Stomach (tissue), 4 donors: ENCODE data around the gene CCDC167.

ENCODE experiments used
- CTCF ChIP-seq, 7 experiments: fragments of 450-650 bp in 4 of 7; fragments of 200-600 bp in 3 of 7; sonication (generic) in 3 of 7; IDR thresholded peaks; one replicate each; pipeline ENCODE4 v1.5.1; 2016 to 2019; ENCODE audit warnings: antibody characterized with exemption in 7 of 7, control low read depth in 2 of 7, mild to moderate bottlenecking in 1 of 7
- EP300 ChIP-seq: sonication (generic); formaldehyde crosslinking; IDR thresholded peaks from one replicate; pipeline ENCODE4 v1.6.1; 2017; ENCODE audit warnings: antibody characterized with exemption
- POLR2AphosphoS5 ChIP-seq, 3 donors: sonication (generic); formaldehyde crosslinking; IDR thresholded peaks; one replicate each; pipeline ENCODE4 v1.6.1; 2016; ENCODE audit warnings: antibody characterized with exemption in 3 of 3

GRCh38 chr6:37536491-37537190 is 36.9 kb upstream of the CCDC167 start:
- TF ChIP-seq POLR2AphosphoS5 (IDR thresholded peaks at IDR 0.05) (no peak), EP300 (no peak), CTCF (IDR thresholded peaks at IDR 0.05) (no peak)
